Sciatic nerve (tissue), 2 donors: ENCODE results near the gene POLR2E. TPM values are rescaled to one million over a fixed set of nuclear protein-coding genes. Genes with fewer than 3 reads are reported as not detected.
"Not testable (repeated sequence)": the region's sequence is repeated elsewhere in the genome, so short reads cannot be mapped to it uniquely, and the experiment has no call there.

Source experiments
- ATAC-seq: fragments of 200-7000 bp; cut with Tn5 transposase; one replicate; pipeline ENCODE4 v1.9.1; 2020; ENCODE audit warnings: mild to moderate bottlenecking, moderate library complexity
- DNase-seq: peaks from one replicate; pipeline ENCODE4 v3.0.0-alpha.2; 2020; ENCODE audit warnings: low spot score
- intact Hi-C: fragments of 100-400 bp; cut with DNase I; formaldehyde crosslinking; loops from one replicate; pipeline ENCODE4 v1.14.2; 2022
- total RNA-seq: library from RNA; stranded (reverse); fragmentation: NEBNext Ultra II Directional; extraction: Animal tissue kit (Norgen Biotek cat#: 25700); gene quantifications from one replicate; pipeline ENCODE4 v1.2.1, GENCODE V29; 2021
- donor health status: DM: no; HTN: no; CAD: no.
- donor health status: DM: no; HTN: no; CAD: no.

POLR2E gene
- 99.8 TPM for total RNA-seq

- intact Hi-C loops: loop anchor here (5.0 kb wide), 1 partner anchor 58 kb away; no protein-coding TSS in a partner anchor
- ATAC-seq (peak; percentile 94), DNase-seq (peak; percentile 99)
Measured at GRCh38 chr19:1094978-1095701, at the start of gene POLR2E. Gene POLR2E, minus strand, starts transcription at chr19:1095375. Its CDS starts 60 bp downstream, at chr19:1095315.

GRCh38 chr19:1144741-1145140 lies 49.6 kb upstream of the POLR2E start:
- no peak for ATAC-seq
- intact Hi-C loops: no loop called here
- no peak for DNase-seq

- DNase-seq (no peak), ATAC-seq (no peak)
- intact Hi-C loops: no loop called here
Measured at GRCh38 chr19:1143828-1144399, 48.7 kb upstream of the POLR2E start.

GRCh38 chr19:1141944-1142343 lies 46.8 kb upstream of the POLR2E start:
- DNase-seq (no peak), ATAC-seq (peak; percentile 54)

DNA sequence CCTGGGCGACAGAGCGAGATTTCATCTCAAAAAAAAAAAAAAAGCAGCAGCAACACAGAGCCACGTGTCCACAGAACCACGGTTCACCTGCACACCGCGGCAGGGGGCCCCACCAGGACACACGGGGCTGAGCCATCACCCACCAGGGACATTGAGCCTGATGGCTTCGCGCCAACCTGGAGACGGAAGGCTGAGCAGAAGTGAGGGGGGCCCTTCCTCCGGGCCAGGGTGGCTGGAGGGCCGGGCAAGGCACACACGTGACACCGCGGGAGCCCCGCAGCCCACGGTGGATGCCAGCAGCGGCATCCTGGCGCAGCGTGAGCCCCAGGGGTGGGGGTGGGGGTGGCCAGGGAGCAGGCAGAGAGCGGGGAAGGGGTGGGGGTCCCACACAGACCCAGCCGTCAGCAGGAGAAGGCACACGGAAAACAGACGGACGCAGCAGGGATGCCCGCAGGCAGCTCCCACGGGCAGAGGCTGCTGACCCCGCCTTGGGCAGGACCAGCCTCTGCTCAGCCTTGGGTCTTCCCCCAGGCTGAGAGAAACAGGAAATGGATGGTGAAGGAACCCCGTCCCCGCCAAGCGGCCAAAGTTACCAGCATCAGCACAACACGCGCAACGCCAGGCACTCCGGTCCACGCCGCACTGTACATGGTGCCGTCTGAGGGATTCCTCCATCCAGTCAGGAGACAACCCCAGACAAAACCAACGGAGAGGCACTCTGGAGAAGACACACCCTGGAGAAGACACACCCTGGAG lies 45.3 kb upstream of the POLR2E start:
- ATAC-seq: no peak
- DNase-seq: no peak
- intact Hi-C loops: no loop called here

More at GRCh38 chr19:1141944-1142343, 46.8 kb upstream of the POLR2E start:
- intact Hi-C loops: no loop called here

- ATAC-seq (no peak), DNase-seq (no peak)
- intact Hi-C loops: no loop called here
Measured at GRCh38 chr19:1139126-1139525, 44.0 kb upstream of the POLR2E start.

DNA sequence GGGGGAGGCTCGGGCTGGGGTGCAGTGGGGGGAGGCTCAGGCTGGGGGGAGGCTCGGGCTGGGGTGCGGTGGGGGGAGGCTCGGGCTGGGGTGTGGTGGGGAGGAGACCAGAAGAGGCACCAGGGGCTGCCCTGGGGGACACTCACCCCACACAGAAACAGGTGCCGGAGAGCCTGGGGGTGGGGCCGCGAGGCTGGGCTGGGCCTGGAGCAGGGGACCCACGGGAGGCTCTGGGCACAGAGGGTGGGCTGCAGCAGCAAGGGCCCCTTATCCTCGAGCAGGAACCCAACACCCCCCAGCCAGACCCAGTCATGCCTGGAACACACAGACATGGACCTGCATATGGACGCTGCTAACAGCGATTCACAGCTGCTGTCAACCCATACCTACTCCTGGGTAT lies 42.9 kb upstream of the POLR2E start:
- DNase-seq: no peak
- intact Hi-C loops: no loop called here
- ATAC-seq: no peak

GRCh38 chr19:1136621-1137317 lies 41.6 kb upstream of the POLR2E start:
- intact Hi-C loops: no loop called here
- ATAC-seq (no peak), DNase-seq (no peak)

- no peak for DNase-seq
- intact Hi-C loops: no loop called here
- no peak for ATAC-seq
Measured at GRCh38 chr19:1136201-1136600, 41.0 kb upstream of the POLR2E start.

- DNase-seq: no peak
- ATAC-seq: no peak
- intact Hi-C loops: no loop called here
Measured at GRCh38 chr19:1135454-1135853, 40.3 kb upstream of the POLR2E start.

- ATAC-seq: no peak
- no peak for DNase-seq
- intact Hi-C loops: no loop called here
Measured at GRCh38 chr19:1134431-1134830, 39.3 kb upstream of the POLR2E start.

DNA sequence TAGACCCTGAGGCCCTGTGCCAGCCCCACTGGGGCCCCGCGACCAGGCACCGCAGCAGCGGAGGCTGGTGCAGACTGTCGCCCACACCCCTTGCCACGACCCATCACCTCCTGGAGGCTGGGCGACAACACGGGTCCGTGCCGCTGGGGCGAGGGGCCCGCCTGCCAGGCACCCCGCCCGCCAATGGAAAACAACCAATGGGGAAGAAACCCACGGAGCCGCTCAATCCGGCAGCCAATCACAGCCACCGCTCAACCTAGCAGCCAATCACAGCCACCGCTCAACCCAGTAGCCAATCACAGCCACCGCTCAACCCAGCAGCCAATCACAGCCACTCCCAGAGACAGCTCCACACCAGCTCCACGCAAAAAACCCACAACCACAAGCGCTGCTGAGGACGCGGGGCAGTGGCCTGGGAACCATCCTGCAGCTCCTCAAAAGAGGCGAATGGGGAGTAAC lies 38.3 kb upstream of the POLR2E start:
- DNase-seq (no peak), ATAC-seq (no peak)
- intact Hi-C loops: no loop called here

GRCh38 chr19:1132552-1133383 lies 37.6 kb upstream of the POLR2E start:
- DNase-seq: no peak
- intact Hi-C loops: no loop called here
- ATAC-seq: peak; percentile 12

GRCh38 chr19:1131718-1132551 lies 36.8 kb upstream of the POLR2E start:
- DNase-seq (peak; percentile 91), ATAC-seq (peak; percentile 78)
- intact Hi-C loops: no loop called here

DNA sequence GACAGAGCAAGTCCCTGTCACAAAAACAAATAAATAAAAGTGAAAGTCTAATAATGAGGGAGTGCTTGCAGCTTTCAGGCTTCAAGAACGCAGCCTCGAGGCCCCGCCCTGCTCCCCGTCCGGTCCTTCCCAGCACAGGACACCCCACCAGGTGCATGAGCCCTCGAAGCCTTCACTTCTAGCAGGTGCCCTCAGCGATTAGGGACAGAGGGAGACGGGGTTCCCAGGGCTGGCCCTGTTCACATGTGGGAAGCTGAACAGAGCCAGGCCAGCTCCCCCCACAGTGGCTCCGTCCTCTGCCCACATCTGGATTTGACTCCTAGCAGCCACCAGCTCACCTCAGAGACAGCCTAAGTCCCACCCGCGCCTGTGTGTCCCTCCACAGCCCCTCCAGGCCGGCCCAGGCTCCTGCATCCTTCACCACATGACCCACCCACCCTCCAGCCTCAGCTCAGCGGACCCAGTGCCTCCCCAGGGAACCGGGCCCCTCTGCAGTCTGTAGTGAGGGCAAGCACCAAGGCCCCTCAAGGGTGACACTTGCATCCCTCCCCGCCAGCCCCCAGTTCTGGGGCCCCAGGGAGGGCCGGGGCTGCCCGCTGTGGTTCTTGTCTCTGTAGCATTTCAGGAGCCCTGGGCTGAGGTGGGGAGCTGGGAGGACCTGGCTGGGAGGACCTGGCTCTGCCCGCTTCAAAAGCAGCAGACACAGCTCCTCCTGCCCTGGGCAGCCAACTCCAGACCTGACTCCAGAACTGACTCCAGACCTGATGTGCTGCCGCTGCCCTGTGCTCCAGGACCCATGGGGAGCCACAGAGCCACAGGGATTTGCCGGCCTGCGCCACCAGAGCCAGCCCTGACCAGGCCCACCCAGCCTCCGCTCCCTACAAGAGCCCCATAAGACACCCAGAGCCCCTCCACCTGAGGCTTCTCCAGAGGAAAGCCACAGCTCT lies 35.9 kb upstream of the POLR2E start:
- intact Hi-C loops: no loop called here
- DNase-seq (no peak), ATAC-seq (peak; percentile 4)

GRCh38 chr19:1129535-1129934 lies 34.4 kb upstream of the POLR2E start:
- no peak for DNase-seq
- intact Hi-C loops: no loop called here
- no peak for ATAC-seq

DNA sequence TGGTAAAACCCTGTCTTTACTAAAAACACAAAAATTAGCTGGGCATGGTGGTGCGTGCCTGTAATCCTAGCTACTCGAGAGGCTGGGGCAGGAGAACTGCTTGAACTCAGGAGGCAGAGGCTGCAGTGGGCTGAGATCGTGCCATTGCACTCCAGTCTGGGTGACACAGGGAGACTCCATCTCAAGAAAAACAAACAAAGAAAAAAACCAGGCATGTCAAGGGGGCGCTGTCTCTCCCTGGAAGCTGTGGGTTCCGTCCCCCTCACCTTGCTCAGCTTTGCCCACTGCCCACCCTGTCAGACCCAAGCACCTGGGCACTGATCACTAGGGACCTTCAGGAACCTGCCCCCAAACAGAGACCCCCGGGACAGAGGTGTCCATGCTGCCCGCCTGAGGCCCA lies 33.9 kb upstream of the POLR2E start:
- DNase-seq, intact Hi-C loops, ATAC-seq: not testable (repeated sequence)
